GM19025 (cell line): ENCODE results near the gene NPY4R.
"Not testable (repeated sequence)": the region's sequence is repeated elsewhere in the genome, so short reads cannot be mapped to it uniquely, and the experiment has no call there.

Experiments used
- ATAC-seq: cut with Tn5 transposase; IDR thresholded peaks from one replicate; pipeline ENCODE4 v1.9.1; 2021; ENCODE audit warnings: mild to moderate bottlenecking, low read depth, moderate library complexity; ENCODE audit not compliant: unreplicated experiment

The NPY4R gene

DNA sequence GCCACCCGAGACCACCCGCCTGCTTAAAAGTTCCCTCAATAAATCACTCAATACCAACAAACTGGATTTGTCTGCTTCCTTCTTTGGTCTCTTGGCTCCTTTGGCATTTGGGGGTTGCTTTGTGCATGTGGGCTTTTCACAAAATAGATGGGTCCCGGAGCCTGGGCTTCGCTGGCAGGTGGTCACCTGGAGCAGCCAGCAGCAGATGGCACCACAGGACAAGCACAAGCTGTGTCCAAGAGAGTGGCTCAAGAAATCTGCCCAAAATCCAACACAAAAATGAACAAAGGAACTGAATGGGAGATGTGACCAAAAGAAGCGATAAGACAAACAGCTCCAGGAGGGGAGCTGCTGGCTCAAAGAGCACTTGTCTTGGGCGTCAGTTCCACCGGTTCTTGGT is 6.2 kb downstream of the NPY4R start:
- ATAC-seq, result not testable (repeated sequence)

DNA sequence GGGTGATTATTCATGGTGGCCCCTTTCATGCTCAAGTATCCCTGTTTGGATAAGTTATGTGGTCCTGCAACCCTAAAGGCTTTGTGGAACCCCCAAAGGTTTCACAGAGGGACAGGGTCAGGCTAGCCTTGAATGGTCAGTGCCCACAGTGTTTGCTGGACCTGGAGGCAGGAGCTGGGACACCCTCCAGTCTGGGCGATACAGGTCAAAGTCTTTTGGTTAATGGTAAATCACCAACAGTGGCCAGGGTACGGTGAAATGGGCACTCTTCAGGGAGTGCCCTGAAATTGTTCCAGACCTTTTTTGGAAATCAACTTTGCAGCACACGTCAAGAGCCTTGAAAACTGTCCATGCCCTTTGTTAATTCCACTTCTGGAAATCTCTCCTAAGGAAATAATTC is 8.7 kb downstream of the NPY4R start:
- ATAC-seq, result not testable (repeated sequence)

GRCh38 chr10:46455992-46456391 is 9.8 kb downstream of the NPY4R start:
- ATAC-seq, result not testable (repeated sequence)

- ATAC-seq, result not testable (repeated sequence)
Measured at GRCh38 chr10:46451365-46451764, 14.4 kb downstream of the NPY4R start.

DNA sequence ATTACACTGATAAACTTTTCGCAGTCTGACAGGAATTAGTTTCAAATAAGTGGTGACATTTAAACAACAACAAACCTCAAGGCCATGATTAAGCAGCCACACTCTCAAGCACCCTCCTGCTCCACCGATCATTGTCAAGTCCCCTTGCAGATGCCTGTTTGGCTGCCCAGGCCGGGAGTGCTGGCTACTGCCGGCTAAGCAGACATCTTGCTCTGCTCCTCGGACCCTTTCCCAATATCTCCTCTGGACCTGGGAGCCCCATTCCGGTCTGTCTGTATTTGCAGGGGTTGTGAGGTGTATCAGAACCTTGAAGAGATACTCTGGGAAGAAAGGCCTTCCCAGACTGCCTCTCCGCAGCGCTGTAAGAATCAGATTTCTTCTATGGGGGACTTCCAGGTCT is 14.9 kb downstream of the NPY4R start:
- not testable (repeated sequence) for ATAC-seq

- not testable (repeated sequence) for ATAC-seq
Measured at GRCh38 chr10:46447439-46447838, 18.3 kb downstream of the NPY4R start.

- ATAC-seq, result peak; percentile 65
Measured at GRCh38 chr10:46445389-46446122, 20.2 kb downstream of the NPY4R start.

DNA sequence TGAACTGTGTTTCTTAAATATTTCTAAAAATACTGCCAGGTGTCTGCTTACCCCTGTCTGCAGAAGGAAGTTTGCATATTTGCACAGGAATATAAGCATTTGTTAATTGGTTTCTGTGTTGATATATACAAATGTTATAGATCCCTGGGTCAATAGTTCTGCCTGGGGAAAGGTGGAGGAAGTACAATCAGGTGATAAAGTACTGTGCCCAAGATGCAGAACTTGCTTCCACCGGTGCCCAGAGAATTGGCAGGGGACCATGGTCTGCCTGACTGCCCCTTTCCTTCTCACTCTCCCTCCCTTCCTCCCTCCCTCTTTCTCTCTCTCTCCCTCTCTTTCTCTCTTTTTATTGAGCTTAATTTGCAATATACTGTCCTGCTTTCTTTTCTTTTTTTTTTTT is 22.3 kb downstream of the NPY4R start:
- ATAC-seq, result not testable (repeated sequence)

DNA sequence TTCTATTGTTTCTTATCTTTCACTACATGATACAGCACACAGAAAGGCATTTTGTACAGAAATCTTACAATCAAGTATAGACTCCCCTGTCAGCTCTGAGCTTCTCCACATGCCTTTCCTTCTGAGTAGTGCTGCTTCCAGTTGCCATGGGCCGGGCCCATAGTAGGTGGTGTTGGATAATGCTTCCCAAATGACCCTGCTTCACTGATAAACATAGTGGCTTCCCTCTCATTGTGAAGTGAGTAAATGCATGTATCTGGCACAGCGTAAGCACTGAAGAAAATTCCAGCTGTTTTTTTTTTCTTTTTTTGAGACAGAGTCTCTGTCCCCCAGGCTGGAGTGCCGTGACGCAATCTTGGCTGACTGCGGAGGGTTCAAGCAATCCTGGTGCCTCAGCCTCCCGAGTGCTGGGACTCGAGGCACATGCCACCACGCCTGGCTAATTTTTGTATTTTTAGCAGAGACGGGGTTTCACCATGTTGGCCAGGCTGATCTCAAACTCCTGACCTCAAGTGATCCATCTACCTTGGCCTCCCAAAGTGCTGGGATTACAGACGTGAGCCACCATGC is 23.0 kb downstream of the NPY4R start:
- not testable (repeated sequence) for ATAC-seq

GRCh38 chr10:46441837-46442278 is 23.9 kb downstream of the NPY4R start:
- not testable (repeated sequence) for ATAC-seq

DNA sequence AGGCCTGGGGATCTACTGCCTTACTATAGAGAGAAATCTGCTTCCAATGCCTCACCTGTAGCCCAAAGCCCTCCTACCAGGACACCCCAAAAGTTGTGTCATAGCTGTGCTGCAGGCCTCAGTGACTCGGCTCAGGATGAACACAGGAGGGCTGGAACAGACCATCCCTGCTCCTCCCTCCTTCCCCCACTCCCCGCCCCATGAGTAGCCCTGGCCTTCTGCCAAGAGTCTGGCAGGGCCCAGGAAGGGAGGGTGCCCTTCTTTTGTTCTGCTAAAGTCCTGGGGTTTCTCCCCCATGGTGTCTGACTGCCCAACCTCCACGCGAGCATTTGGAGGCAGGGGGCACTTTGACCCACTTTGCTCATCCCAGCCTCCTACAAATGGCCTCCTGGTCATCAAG is 24.8 kb downstream of the NPY4R start:
- not testable (repeated sequence) for ATAC-seq

DNA sequence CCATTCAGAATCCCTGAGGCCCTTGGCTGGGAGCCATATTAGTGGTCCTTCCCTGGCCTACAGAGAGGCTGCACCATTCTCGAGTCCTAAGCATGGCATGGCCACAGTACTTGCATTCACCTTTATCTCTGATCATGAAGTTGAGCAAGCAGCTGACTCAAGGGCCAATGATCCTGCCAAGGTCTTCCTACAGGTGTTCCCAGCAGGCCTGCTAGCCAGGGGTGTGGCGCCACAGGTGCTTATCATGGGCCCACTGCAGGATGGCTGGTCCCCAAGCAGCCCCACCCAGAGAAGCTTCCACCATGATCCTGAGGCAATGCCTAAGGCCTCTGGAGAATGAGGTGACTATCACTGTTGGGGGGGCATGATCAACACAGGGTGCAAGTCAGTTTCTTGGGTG is 42.2 kb downstream of the NPY4R start:
- not testable (repeated sequence) for ATAC-seq

DNA sequence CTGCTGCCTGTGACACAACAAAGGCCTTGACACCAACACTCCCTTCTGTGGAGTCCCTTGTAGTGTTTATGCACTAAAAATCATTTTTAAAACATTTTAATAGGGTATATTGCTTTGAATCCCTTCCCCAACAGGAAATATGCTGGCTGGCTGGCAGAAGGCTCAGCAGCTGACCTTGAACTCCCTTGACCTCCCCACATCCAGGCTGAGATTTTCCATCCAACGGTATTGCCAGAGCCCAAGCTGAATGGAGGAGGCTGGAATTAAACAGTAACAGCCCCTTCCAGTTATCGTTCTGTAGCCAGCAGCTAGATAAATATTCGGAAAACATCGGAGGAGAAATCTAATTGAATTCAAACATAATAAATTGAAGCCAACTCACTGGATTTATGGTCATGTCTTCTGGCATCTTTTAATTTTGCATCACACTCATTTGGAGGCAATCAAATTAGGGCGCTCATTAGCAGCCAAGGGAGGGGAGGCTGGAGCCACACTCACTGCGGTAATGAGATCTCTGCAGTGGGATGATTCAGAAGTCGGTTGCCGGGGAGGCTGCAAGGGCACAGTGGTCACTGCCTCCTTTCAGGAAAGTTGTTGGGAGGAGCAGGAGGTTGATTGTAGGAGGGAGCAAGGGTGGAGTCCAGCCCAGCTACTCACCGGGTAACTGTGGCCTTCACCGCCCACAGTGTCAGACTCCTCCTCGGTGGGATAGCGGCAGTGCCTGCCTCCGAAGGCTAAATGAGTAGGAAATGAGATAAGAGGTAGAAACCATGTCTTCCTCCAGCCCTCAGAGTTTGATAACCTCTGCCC is 46.0 kb downstream of the NPY4R start:
- ATAC-seq, result not testable (repeated sequence)

- ATAC-seq, result not testable (repeated sequence)
Measured at GRCh38 chr10:46418283-46418682, 47.5 kb downstream of the NPY4R start.

- not testable (repeated sequence) for ATAC-seq
Measured at GRCh38 chr10:46415291-46415690, 50.5 kb downstream of the NPY4R start.

GRCh38 chr10:46412665-46413064 is 53.1 kb downstream of the NPY4R start:
- not testable (repeated sequence) for ATAC-seq

- ATAC-seq, result not testable (repeated sequence)
Measured at GRCh38 chr10:46411123-46411522, 54.6 kb downstream of the NPY4R start.
